Measurements from ENCODE around the gene CDON.

The CDON gene

GRCh38 chr11:125941619-125942611, 120.8 kb downstream of the CDON start:
- peak; percentile 48 for DNase-seq

GRCh38 chr11:125941267-125941618, 121.4 kb downstream of the CDON start:
- no peak for DNase-seq

DNA sequence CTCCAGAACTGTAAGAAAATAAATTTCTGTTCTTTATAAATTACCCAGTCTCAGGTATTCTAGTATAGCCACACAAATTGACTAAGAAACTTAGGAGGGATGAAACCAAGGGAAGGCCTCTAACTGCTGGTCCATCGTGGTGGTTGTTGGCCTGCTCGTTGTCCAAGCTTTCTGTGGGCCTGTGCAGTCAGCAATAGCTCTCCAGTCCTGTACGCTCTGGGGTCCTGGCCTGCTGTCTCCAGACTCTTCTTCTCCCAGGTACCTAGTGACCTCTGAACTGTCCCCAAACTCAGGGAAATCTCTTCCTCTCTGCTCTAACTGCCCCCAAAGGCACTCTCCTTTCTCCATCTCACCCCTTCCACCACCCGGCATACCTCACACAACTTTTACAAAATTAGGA, 122.5 kb downstream of the CDON start:
- no peak for DNase-seq

DNA sequence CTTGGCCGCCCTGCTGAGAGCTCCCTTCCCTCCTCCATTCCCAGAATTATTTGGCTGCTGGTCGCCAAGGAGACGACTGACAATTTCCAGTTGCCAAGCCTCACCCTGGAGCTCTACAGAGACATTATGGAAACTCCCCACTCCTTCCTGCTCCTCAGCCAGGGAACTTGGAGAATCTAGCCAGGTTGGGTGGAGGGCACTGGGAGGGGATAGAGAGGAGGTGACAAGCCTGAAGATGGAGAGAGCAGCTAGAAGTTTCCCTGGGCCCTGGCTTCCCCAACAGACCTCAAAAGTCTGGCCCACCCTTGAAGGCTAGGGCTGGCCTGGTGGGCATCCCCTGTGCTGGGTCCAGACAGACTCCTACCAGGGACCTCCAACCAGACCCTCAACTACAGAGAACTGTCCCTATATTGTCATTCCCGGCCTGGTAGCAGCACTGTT, 123.6 kb downstream of the CDON start:
- no peak for DNase-seq

GRCh38 chr11:125938418-125938817, 124.2 kb downstream of the CDON start:
- DNase-seq = no peak

GRCh38 chr11:125935618-125936199, 127.0 kb downstream of the CDON start:
- DNase-seq = no peak

- no peak for DNase-seq
These were observed 127.6 kb downstream of the CDON start for GRCh38 chr11:125935056-125935455.

- DNase-seq = no peak
These were observed 128.2 kb downstream of the CDON start for GRCh38 chr11:125934473-125934872.

DNA sequence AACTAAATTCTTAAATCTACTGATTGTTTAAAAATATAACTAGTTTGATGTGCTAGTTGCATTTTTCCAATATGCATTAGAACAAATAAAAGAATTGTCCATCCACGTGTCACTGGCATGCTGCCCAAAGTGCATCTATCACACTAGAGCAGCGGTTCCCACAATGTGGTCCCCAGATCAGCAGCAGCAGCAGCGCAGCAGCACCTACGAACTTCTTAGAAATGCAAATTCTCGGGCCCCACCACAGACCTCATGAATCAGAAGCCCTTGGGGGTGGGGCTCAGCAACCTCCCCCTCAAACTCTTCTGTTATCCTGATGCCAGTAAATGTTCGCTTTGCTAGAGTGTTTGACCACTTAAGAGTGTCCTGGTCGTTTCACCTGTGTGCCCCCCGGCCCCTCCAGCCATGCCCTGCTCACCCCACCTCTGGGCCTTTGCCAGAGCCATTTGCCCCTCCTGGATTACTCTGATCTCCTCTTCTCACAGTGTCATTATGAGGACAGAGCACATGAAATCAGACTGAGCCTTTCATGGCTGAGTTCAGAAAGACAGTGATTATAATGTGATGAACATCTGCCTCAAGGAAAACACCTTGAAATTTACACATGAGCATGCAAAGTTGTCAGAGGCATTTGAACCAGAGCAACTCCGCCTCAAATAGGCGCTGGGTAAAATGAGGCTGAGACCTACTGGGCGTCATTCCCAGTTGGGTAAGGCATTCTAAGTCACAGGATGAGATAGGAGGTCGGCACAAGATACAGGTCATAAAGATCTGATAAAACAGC, 129.4 kb downstream of the CDON start:
- DNase-seq = no peak

- no peak for DNase-seq
These were observed 130.4 kb downstream of the CDON start for GRCh38 chr11:125932301-125932700.

DNA sequence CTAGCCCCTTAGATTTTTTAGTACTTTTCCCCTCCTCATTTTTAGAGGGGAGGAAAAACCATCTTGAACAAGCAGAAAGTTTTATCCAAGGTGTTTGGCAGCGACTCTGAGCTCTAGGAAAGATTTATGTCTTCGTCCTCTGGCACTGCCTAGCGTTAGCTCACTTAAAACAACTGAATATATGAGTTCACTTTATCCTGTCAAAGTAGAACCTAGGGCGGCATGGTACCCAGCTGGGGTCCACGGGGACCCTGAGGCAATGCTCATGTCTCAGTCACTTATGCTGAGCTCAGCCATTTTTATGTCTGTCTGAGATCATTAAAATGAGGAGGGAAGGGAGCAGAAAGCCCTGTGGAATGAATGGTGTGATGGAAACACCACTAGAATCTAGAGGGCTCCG, 131.0 kb downstream of the CDON start:
- no peak for DNase-seq

- DNase-seq = no peak
These were observed 131.6 kb downstream of the CDON start for GRCh38 chr11:125931116-125931515.

DNA sequence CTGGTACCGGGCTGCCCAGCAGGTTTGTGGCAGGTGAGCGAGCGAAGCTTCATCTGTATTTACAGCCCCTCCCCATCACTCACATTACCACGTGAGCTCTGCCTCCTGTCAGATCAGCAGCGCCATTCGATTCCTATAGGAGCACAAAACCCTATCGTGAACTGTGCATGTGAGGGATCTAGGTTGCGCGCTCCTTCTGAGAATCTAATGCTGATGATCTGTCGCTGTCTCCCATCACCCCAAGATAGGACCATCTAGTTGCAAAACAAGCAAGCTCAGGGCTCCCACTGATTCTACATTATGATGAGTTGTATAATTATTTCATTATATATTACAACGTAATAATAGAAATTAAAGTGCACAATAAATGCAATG, 132.6 kb downstream of the CDON start:
- no peak for DNase-seq

DNA sequence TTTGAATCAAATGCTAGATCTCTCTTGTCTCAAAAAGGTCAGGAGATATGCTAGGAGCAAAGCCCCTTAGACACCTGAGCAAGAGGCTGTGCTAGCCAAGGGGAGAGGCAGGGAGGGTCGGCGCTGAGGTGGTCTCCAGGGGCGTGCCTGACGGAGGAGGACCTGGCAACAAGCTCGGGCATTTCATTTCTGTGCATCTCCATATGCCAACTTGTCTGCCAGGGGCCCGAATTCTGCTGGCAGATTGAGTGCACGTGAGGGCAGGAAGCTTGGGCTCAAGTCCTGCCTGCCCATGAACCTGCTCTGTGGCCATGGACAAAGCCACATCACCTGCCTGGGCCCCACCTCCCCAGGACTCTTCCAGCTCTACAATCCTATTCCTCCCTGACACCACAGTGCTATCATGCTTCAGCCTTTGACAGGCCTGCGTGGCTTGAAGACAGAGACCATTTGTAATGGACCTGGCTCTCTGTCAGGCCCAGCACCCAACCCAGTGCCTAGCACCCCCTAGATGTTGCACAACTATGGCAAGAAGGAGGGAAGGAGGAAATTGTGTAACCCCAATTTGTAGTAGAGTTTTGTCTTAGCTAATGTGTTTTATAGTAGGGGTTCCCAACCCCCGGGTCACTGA, 133.1 kb downstream of the CDON start:
- no peak for DNase-seq

GRCh38 chr11:125926682-125927081, 136.0 kb downstream of the CDON start:
- no peak for DNase-seq

DNA sequence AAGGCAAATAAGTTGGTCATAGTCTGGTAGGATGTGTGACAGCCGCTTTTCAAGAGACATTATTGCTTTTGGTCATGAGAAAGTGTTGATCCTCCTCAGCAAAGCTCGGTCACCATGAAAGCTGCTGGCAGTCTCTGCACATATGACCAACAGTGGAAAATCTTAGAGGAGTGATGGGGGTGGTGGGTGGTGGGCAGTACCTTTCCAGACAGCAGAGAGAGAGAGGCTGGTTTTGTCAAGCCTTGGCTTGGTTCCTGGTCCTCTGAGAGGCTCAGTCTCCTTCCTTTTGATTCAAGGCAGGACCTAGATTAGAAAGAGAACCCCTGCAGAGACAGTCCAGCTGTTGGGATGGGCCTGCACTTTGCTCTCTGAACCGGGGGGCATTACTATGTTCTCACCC, 136.9 kb downstream of the CDON start:
- DNase-seq = no peak

DNA sequence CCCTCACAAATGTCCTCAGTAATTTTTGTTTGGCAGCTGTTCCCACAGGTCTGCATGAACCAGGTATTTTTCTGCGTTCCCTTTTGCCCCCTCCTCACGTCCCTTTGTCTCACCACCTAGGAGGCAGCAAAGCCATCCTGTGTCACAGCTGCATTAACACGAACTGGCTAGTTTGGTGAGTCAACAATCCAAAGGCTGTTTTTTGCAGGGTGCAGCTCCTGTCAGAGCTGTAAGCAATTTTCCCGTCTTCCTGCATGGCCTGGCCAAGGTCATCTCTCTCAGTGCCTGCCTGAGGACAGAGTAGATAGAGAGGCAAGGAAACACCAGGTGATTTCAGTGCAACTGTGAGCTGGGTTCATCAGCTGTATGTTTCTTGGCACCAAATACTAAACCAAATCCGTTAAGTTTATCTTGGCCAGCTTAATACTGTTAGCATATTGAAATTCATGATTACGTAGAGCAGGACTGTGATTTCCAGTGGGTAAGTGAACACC, 137.4 kb downstream of the CDON start:
- no peak for DNase-seq

DNA sequence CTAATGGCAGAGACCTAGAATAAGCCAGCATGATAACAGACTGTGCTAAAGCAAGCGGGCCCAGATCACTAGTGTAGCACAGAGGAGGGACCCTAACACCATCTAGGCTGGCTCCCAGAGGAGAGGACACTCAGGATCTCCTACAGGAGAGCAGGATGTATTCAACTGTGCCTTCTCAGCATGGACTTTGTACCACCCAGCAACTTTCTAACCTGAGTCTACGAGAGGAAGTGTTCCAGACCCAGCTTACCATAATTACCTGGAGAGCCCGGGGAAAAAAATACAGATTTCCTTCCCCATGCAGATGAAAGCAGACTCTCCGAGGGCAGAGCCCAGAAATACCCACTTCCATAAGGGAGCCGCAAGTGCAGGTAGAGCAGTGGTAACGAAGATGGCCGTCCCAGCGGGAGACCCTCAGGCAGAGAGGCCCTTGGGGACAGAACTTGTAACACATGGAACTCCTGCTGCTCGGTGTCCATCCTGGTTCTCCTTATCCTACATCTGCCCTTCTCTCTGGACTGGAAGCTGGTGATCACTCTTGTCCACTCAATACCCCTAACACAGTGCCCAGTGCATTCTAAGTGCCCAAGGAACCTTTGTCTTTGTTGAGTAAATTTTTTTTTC, 138.2 kb downstream of the CDON start:
- DNase-seq = no peak

DNA sequence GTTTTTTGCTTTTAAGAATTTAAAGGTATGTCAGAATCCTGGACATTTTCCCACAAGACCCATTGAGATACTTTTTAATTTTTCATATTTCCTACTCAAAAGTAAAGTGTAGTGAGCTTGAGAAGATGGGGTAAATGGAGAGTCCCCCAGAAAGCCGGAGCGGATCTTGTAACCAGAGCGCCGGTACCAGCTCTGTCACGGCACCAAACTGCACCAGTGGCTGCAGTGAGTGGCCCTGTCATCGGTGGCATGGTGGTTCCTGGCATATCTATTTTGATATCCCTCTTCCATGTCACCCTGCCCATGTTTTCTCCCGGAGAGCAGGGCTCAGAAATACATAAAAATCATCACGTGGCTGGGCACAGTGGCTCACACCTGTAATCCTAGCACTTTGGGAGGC, 139.0 kb downstream of the CDON start:
- no peak for DNase-seq

DNA sequence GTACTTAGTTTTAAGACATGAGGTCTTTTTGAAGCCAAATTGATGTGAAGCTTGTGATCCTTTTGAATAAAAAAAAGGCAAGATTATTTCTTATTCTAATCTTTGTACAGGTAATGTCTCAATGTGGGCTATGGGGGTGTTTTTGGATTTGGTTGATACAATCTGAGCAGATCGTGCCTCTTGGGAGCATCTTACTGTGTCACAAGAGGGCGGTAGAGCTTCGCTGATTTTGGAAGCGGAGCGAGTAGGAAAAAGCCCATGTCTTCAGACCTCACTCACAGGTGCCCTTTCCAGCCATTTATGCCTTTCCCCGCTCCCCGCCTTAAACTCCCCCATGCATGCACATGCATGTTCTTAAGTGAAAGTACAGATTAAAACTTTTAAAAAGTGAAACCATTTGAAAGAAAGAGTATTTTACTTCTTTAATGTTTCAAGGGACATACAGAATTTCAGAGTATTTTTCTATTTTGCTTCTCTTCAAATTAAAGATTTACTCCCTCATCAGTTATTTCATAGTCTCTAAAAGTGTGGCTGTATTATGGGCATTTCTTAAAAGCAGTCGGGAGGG, 139.6 kb downstream of the CDON start:
- DNase-seq = no peak

GRCh38 chr11:125922156-125922555, 140.5 kb downstream of the CDON start:
- no peak for DNase-seq

GRCh38 chr11:125921042-125921441, 141.6 kb downstream of the CDON start:
- no peak for DNase-seq
